SH-SY5Y (cell line): ENCODE results near the gene FBXO44.

ENCODE experiments used
- GATA2 ChIP-seq: IDR thresholded peaks from 2 replicates; pipeline ENCODE4 v1.6.1; 2011; ENCODE audit warnings: mild to moderate bottlenecking, low read depth, low read length
- GATA3 ChIP-seq: IDR thresholded peaks from 2 replicates; pipeline ENCODE4 v1.6.1; 2011; ENCODE audit warnings: low read depth, mild to moderate bottlenecking, low read length, moderate library complexity

- TF ChIP-seq GATA2 = no peak
- no peak for TF ChIP-seq GATA3
Measured at GRCh38 chr1:11617314-11617713, 37.4 kb upstream of the FBXO44 start.
